HepG2 (cell line): ENCODE measurements around the gene TJP3. TPM values are rescaled to one million over a fixed set of nuclear protein-coding genes. Genes with fewer than 3 reads are reported as not detected.

Source experiments
- EED ChIP-seq: sonication (generic); formaldehyde crosslinking; IDR thresholded peaks from 2 replicates; pipeline ENCODE4 v1.5.0; 2020; ENCODE audit warnings: mild to moderate bottlenecking, missing genetic modification reagents
- ETV5 ChIP-seq: IDR thresholded peaks from 2 replicates; pipeline ENCODE4 v1.6.1; 2018; ENCODE audit warnings: missing biosample characterization, missing genetic modification reagents, inconsistent platforms, borderline replicate concordance
- GABPB1 ChIP-seq: IDR thresholded peaks from 2 replicates; pipeline ENCODE4 v1.6.1; 2016; ENCODE audit warnings: mild to moderate bottlenecking, missing genetic modification reagents, moderate library complexity, missing compliant biosample characterization
- PAXIP1 ChIP-seq: sonication (generic); formaldehyde crosslinking; conservative IDR thresholded peaks from 2 replicates; pipeline ENCODE4 v1.4.0; 2020; ENCODE audit warnings: mild to moderate bottlenecking, missing genetic modification reagents, moderate library complexity
- POLR2G ChIP-seq: fragments of 200-400 bp; formaldehyde crosslinking; IDR thresholded peaks from 2 replicates; pipeline ENCODE4 v1.6.1; 2018; ENCODE audit warnings: mild to moderate bottlenecking, low read depth, low read length, moderate library complexity
- THAP11 ChIP-seq: IDR thresholded peaks from 2 replicates; pipeline ENCODE4 v1.6.1; 2016; ENCODE audit warnings: missing biosample characterization, missing genetic modification reagents
- USF2 ChIP-seq, 2 experiments: sonication (generic) in 1 of 2; formaldehyde crosslinking in 1 of 2; IDR thresholded peaks; 2 replicates each; pipeline versions ENCODE4 v1.5.1 to v1.6.1; 2011 to 2020; ENCODE audit warnings: borderline replicate concordance in 1 of 2, low read depth in 1 of 2, low read length in 1 of 2, mild to moderate bottlenecking in 1 of 2, missing genetic modification reagents in 1 of 2, moderate library complexity in 1 of 2
- ZFY ChIP-seq: sonication (generic); formaldehyde crosslinking; IDR thresholded peaks from 2 replicates; pipeline ENCODE4 v1.4.0; 2020; ENCODE audit warnings: missing genetic modification reagents
- ZNF142 ChIP-seq: sonication (generic); formaldehyde crosslinking; IDR thresholded peaks from 2 replicates; pipeline ENCODE4 v1.4.0; 2020; ENCODE audit warnings: missing genetic modification reagents
- ZNF772 ChIP-seq: sonication (generic); formaldehyde crosslinking; IDR thresholded peaks from 2 replicates; pipeline ENCODE4 v1.5.0; 2020; ENCODE audit warnings: mild to moderate bottlenecking, missing genetic modification reagents
- polyA plus RNA-seq, 8 experiments: library from polyadenylated mRNA; depleted of rRNA in 3 of 8; stranded (reverse) in 7 of 8; unstranded in 1 of 8; fragments of >200 nt; fragmentation: Illumina TruSeq in 4 of 8; extraction: Trizol in 4 of 8; gene quantifications; 2 replicates each; pipeline versions ENCODE4 v1.2.1 to v1.2.3, GENCODE V29; 2011 to 2016; ENCODE audit warnings: low read depth in 4 of 8, missing spikeins in 1 of 8, mixed read lengths in 1 of 8; ENCODE audit not compliant: insufficient read depth in 1 of 8
- total RNA-seq, 5 experiments: library from RNA; depleted of rRNA; stranded (reverse); fragments of >200 nt; fragmentation: Illumina TruSeq; extraction: Trizol; gene quantifications; 2 replicates each; pipeline ENCODE4 v1.2.3, GENCODE V29; 2016; ENCODE audit warnings: low read depth in 1 of 5
- TF ChIP-seq, protein P1 (sequence below): sonication (generic); formaldehyde crosslinking; IDR thresholded peaks from 2 replicates; pipeline ENCODE4 v1.5.0; 2020; ENCODE audit warnings: mild to moderate bottlenecking, missing genetic modification reagents
- TF ChIP-seq, protein P2 (sequence below): sonication (generic); formaldehyde crosslinking; IDR thresholded peaks from 2 replicates; pipeline ENCODE4 v1.8.0; 2022; ENCODE audit warnings: missing genetic modification reagents, mild to moderate bottlenecking, inconsistent platforms, borderline replicate concordance

The TJP3 gene
- total and polyA plus RNA-seq, 2 of the 13 experiments (the other 11 are each of a cell fraction or from before 2014, with no cell fraction given): 2.3 to 21.5 TPM

- TF ChIP-seq ZNF142 (CRISPR knock-in tag) (no peak), ETV5 (CRISPR knock-in tag) (peak; percentile 49; the same call in 1 of the 2 replicates), POLR2G (peak; percentile 59; the same call in 1 of the 2 replicates), ZNF772 (CRISPR knock-in tag) (peak; percentile 77; the same call in 1 of the 2 replicates), ZFY (no peak), THAP11 (CRISPR knock-in tag) (peak; percentile 11; the same call in 1 of the 2 replicates), PAXIP1 (peak; percentile 77), USF2 (IDR thresholded peaks at IDR 0.05; ENCODE audit: low read depth, low read length) (peak; percentile 86), USF2 (CRISPR knock-in tag; IDR thresholded peaks at IDR 0.05; ENCODE audit: borderline replicate concordance) (peak; percentile 88; the same call in 1 of the 2 replicates), EED (CRISPR knock-in tag) (peak; percentile 62; the same call in 1 of the 2 replicates), GABPB1 (peak; percentile 43)
- TF ChIP-seq, protein P1, sequence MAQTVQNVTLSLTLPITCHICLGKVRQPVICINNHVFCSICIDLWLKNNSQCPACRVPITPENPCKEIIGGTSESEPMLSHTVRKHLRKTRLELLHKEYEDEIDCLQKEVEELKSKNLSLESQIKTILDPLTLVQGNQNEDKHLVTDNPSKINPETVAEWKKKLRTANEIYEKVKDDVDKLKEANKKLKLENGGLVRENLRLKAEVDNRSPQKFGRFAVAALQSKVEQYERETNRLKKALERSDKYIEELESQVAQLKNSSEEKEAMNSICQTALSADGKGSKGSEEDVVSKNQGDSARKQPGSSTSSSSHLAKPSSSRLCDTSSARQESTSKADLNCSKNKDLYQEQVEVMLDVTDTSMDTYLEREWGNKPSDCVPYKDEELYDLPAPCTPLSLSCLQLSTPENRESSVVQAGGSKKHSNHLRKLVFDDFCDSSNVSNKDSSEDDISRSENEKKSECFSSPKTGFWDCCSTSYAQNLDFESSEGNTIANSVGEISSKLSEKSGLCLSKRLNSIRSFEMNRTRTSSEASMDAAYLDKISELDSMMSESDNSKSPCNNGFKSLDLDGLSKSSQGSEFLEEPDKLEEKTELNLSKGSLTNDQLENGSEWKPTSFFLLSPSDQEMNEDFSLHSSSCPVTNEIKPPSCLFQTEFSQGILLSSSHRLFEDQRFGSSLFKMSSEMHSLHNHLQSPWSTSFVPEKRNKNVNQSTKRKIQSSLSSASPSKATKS (CRISPR knock-in tag): no peak
- TF ChIP-seq, protein P2, sequence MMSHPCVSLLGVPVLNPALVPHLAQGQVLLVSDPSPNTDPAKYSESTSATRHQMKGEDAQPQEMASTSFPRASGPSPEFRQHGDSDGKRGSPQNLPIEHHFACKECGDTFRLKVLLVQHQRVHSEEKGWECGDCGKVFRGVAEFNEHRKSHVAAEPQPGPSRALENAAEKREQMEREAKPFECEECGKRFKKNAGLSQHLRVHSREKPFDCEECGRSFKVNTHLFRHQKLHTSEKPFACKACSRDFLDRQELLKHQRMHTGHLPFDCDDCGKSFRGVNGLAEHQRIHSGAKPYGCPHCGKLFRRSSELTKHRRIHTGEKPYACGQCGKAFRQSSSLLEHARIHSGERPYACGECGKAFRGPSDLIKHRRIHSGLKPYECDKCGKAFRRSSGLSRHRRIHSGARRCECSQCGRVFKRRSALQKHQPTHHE (CRISPR knock-in tag): no peak
Observed at GRCh38 chr19:3708207-3708931, at the start of gene TJP3 (continued).
